GM12892 (cell line): ENCODE results near the gene OPRL1.

Source experiments
- POLR2A ChIP-seq: IDR thresholded peaks from 2 replicates; pipeline ENCODE4 v1.6.1; 2011; ENCODE audit warnings: low read depth, low read length, control low read depth
- POLR2AphosphoS5 ChIP-seq: IDR thresholded peaks from 2 replicates; pipeline ENCODE4 v1.6.1; 2011; ENCODE audit warnings: low read depth, low read length, control low read depth
- TAF1 ChIP-seq: IDR thresholded peaks from 2 replicates; pipeline ENCODE4 v1.6.1; 2011; ENCODE audit warnings: low read depth, mild to moderate bottlenecking, control low read depth, low read length, borderline replicate concordance

DNA sequence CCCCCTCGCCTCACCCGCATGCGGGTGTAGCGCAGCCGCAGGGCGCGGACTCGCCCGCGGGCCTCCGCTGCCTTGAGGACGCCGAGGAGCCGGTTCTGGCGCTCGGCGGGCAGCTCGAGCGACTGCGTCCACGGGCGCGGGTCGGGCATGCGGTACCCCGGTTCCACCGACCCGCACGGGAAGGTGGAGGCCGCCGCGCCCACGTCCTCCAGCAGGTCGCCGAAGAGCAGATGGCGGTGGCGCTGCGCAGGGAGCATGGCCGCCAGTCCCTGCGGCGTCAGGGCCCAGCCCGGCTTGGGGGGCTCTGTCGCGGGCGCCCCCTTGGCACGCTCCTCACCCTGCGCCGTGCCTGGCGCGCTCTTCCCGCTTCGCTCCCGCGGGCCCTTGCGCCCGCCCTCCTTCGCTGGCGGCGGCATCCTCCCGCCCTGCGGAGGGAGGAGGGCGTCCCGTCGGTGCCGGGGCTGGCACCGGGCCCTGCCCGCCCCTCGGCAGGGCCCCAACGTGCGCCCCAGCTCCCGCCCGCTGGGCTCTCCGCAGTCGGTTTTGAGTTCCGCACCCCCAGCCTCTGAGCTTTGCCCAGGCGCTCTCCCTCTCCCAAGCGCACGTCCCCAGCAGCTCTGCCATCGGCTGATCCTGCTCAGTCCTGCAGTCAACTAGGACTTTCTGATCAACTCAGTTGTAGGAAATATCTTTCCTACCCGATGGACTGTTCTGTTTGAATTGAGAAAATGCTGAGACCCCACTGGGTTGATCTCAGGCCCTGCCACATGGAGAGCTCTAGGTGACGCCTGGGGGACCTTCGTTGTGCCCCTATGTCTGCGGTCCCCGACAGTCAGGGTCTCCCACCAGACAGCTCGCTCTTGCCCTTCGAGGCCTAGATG is 4.2 kb downstream of the OPRL1 start, which contains the start of gene LKAAEAR1:
- TF ChIP-seq POLR2A (no peak), TAF1 (no peak), POLR2AphosphoS5 (no peak)
